IPS-NIHi11 (cell line): ENCODE data around the gene RHAG.
"Not testable (repeated sequence)": the region's sequence is repeated elsewhere in the genome, so short reads cannot be mapped to it uniquely, and the experiment has no call there.

ENCODE experiments used
- DNase-seq: peaks from one replicate; pipeline ENCODE4 v3.0.0; 2012; ENCODE audit warnings: mixed read lengths, low spot score

RHAG gene

GRCh38 chr6:49636713-49637349 is at the start of gene RHAG:
Gene RHAG, minus strand, starts transcription at chr6:49636839. Its CDS starts 27 bp downstream, at chr6:49636812.
- no peak for DNase-seq

- no peak for DNase-seq
Observed at GRCh38 chr6:49676671-49677281, 40.1 kb upstream of the RHAG start.

GRCh38 chr6:49675816-49676215 is 39.2 kb upstream of the RHAG start:
- no peak for DNase-seq

GRCh38 chr6:49668083-49668511 is 31.5 kb upstream of the RHAG start:
- DNase-seq, result peak; percentile 16

- no peak for DNase-seq
Observed at GRCh38 chr6:49666930-49667757, 30.5 kb upstream of the RHAG start.

GRCh38 chr6:49666480-49666879 is 29.8 kb upstream of the RHAG start:
- no peak for DNase-seq

- DNase-seq, result no peak
Observed at GRCh38 chr6:49664817-49665216, 28.2 kb upstream of the RHAG start.

GRCh38 chr6:49664054-49664453 is 27.4 kb upstream of the RHAG start:
- not testable (repeated sequence) for DNase-seq

- no peak for DNase-seq
Observed at GRCh38 chr6:49662892-49663261, 26.2 kb upstream of the RHAG start.

- DNase-seq, result no peak
Observed at GRCh38 chr6:49662231-49662891, 25.7 kb upstream of the RHAG start.

- no peak for DNase-seq
Observed at GRCh38 chr6:49653942-49654341, 17.3 kb upstream of the RHAG start.

GRCh38 chr6:49653438-49653837 is 16.8 kb upstream of the RHAG start:
- no peak for DNase-seq

- DNase-seq, result no peak
Observed at GRCh38 chr6:49651239-49651638, 14.6 kb upstream of the RHAG start.

GRCh38 chr6:49649988-49650387 is 13.3 kb upstream of the RHAG start:
- DNase-seq, result no peak

GRCh38 chr6:49648036-49648435 is 11.4 kb upstream of the RHAG start:
- no peak for DNase-seq

GRCh38 chr6:49647476-49647875 is 10.8 kb upstream of the RHAG start:
- DNase-seq, result no peak

- DNase-seq, result no peak
Observed at GRCh38 chr6:49646942-49647341, 10.3 kb upstream of the RHAG start.

GRCh38 chr6:49646130-49646824 is 9.6 kb upstream of the RHAG start:
- no peak for DNase-seq

GRCh38 chr6:49645139-49645538 is 8.5 kb upstream of the RHAG start:
- DNase-seq, result no peak

- no peak for DNase-seq
Observed at GRCh38 chr6:49639177-49639817, 2.7 kb upstream of the RHAG start.

- DNase-seq, result no peak
Observed at GRCh38 chr6:49637350-49637731, 702 bp upstream of the RHAG start.
